Endodermal cell (in vitro differentiated cells): ENCODE measurements around the gene RHPN2. TPM values are rescaled to one million over a fixed set of nuclear protein-coding genes. Genes with fewer than 3 reads are reported as not detected.
"Not testable (repeated sequence)": the region's sequence is repeated elsewhere in the genome, so short reads cannot be mapped to it uniquely, and the experiment has no call there.

ENCODE experiments used
- DNase-seq: peaks from one replicate; pipeline ENCODE4 v3.0.0-alpha.2; 2017
- H3K27ac ChIP-seq: 2 replicates; pipeline ENCODE4 v1.5.1; 2013; ENCODE audit warnings: mild to moderate bottlenecking, low read depth, low read length, moderate library complexity
- H3K27me3 ChIP-seq: 2 replicates; pipeline ENCODE4 v1.6.1; 2013; ENCODE audit warnings: mild to moderate bottlenecking, low read length, moderate library complexity; ENCODE audit not compliant: insufficient read depth, control insufficient read depth, poor library complexity, severe bottlenecking
- H3K36me3 ChIP-seq: 2 replicates; pipeline ENCODE4 v1.7.0; 2013; ENCODE audit warnings: mild to moderate bottlenecking, low read length, moderate library complexity; ENCODE audit not compliant: control insufficient read depth, insufficient read depth
- H3K4me1 ChIP-seq: one replicate; pipeline ENCODE4 v1.7.0; 2013; ENCODE audit warnings: low read length; ENCODE audit not compliant: control insufficient read depth, insufficient read depth
- H3K4me3 ChIP-seq: 2 replicates; pipeline ENCODE4 v1.5.1; 2013; ENCODE audit warnings: mild to moderate bottlenecking, low read length, moderate library complexity
- H3K9ac ChIP-seq: 2 replicates; pipeline ENCODE4 v1.6.1; 2013; ENCODE audit warnings: mild to moderate bottlenecking, low read length, moderate library complexity; ENCODE audit not compliant: poor library complexity, severe bottlenecking; ENCODE audit errors: extremely low read depth
- H3K9me3 ChIP-seq: 2 replicates; pipeline ENCODE4 v1.6.1; 2013; ENCODE audit warnings: mild to moderate bottlenecking, low read length, moderate library complexity; ENCODE audit not compliant: control insufficient read depth
- H3K27ac Mint-ChIP-seq: 2 replicates; pipeline ENCODE4 v1.8.0; 2020; ENCODE audit warnings: mixed read lengths
- H3K27me3 Mint-ChIP-seq: 2 replicates; pipeline ENCODE4 v1.8.0; 2021; ENCODE audit warnings: mild to moderate bottlenecking, mixed read lengths; ENCODE audit not compliant: insufficient read depth
- H3K36me3 Mint-ChIP-seq: 2 replicates; pipeline ENCODE4 v1.8.0; 2020; ENCODE audit warnings: low read depth, mixed read lengths
- H3K4me1 Mint-ChIP-seq: 2 replicates; pipeline ENCODE4 v1.8.0; 2020; ENCODE audit warnings: mixed read lengths
- H3K4me3 Mint-ChIP-seq: 2 replicates; pipeline ENCODE4 v1.8.0; 2020; ENCODE audit warnings: mild to moderate bottlenecking, moderate library complexity, mixed read lengths
- H3K9me3 Mint-ChIP-seq: 2 replicates; pipeline ENCODE4 v1.8.0; 2020; ENCODE audit warnings: mild to moderate bottlenecking, mixed read lengths
- CTCF ChIP-seq: fragments of 200-600 bp; sonication (generic); conservative IDR thresholded peaks from 2 replicates; pipeline ENCODE4 v1.5.0; 2021; ENCODE audit warnings: antibody characterized with exemption, mild to moderate bottlenecking
- WGBS, 2 experiments: methylation state at CpG; one replicate each; pipeline versions ENCODE4 v1.1.5 to v1.1.7; 2013; ENCODE audit warnings: missing lambda C conversion rate in 2 of 2, mixed read lengths in 1 of 2; ENCODE audit not compliant: insufficient coverage in 1 of 2, insufficient read length in 1 of 2; 5-methylcytosine and 5-hydroxymethylcytosine counted together
- total RNA-seq, 2 donors: library from RNA; stranded (reverse); fragmentation: NEBNext Ultra II Directional in 1 of 2; extraction: Animal tissue kit (Norgen Biotek cat#: 25700) in 1 of 2; gene quantifications; 2 replicates in 1 of 2; 3 replicates in 1 of 2; pipeline ENCODE4 v1.2.1, GENCODE V29; 2021

The RHPN2 gene
- total RNA-seq, 2 donors from 2014 or later: 52.0 to 53.2 TPM

- 95% methylated on average over 1 of the region's 1 CpG; no CpG with 5 or more reads in 1 of the 2 experiments for WGBS, 2 experiments
- no peak for TF ChIP-seq CTCF
- Histone ChIP-seq H3K9ac (no peak overlapping the region), H3K36me3 (peaks cover 52% of the 10 kb centered on the region), H3K4me1 (no peaks in the 10 kb centered on the region), H3K27ac (no peak overlapping the region), H3K27me3 (no peaks in the 10 kb centered on the region), H3K9me3 (peaks cover 5% of the 10 kb centered on the region), H3K4me3 (no peak overlapping the region)
- Mint-ChIP-seq H3K36me3 (peaks cover 52% of the 10 kb centered on the region), H3K4me3 (no peak overlapping the region), H3K4me1 (peaks cover 13% of the 10 kb centered on the region), H3K9me3 (peaks cover 20% of the 10 kb centered on the region), H3K27ac (peak overlapping the region; percentile 69), H3K27me3 (no peaks in the 10 kb centered on the region)
- no peak for DNase-seq
These were observed 24.9 kb downstream of the RHPN2 start for GRCh38 chr19:33039815-33040214.

- WGBS, 2 experiments: 87 to 90% methylated on average over 7 to 10 of the region's 10 CpGs
- Histone ChIP-seq H3K27me3 (no peaks in the 10 kb centered on the region), H3K9ac (no peak overlapping the region), H3K9me3 (peaks cover 5% of the 10 kb centered on the region), H3K4me1 (no peaks in the 10 kb centered on the region), H3K27ac (no peak overlapping the region), H3K36me3 (peaks cover 52% of the 10 kb centered on the region), H3K4me3 (no peak overlapping the region)
- Mint-ChIP-seq H3K9me3 (peaks cover 20% of the 10 kb centered on the region), H3K4me1 (peaks cover 13% of the 10 kb centered on the region), H3K27me3 (no peaks in the 10 kb centered on the region), H3K4me3 (no peak overlapping the region), H3K27ac (peak overlapping the region; percentile 59), H3K36me3 (peaks cover 51% of the 10 kb centered on the region)
- TF ChIP-seq CTCF: no peak
- no peak for DNase-seq
These were observed 25.5 kb downstream of the RHPN2 start for GRCh38 chr19:33039108-33039599.

GRCh38 chr19:33037168-33038025 lies 27.3 kb downstream of the RHPN2 start:
- H3K9ac ChIP-seq, H3K4me1 ChIP-seq, DNase-seq, H3K4me3 Mint-ChIP-seq, H3K9me3 ChIP-seq, H3K4me3 ChIP-seq, H3K27me3 Mint-ChIP-seq, H3K27ac ChIP-seq, H3K27me3 ChIP-seq: not testable (repeated sequence)
- peaks cover 20% of the 10 kb centered on the region for H3K9me3 Mint-ChIP-seq
- H3K4me1 Mint-ChIP-seq: peaks cover 20% of the 10 kb centered on the region
- 88 to 96% methylated on average over 14 to 18 of the region's 18 CpGs for WGBS, 2 experiments
- peaks cover 40% of the 10 kb centered on the region for H3K36me3 Mint-ChIP-seq
- peak overlapping the region; percentile 14 for H3K27ac Mint-ChIP-seq
- peaks cover 40% of the 10 kb centered on the region for H3K36me3 ChIP-seq

GRCh38 chr19:33036370-33037167 lies 28.1 kb downstream of the RHPN2 start:
- 95 to 99% methylated on average over 23 to 44 of the region's 45 CpGs for WGBS, 2 experiments
- H3K4me1 Mint-ChIP-seq: peaks cover 23% of the 10 kb centered on the region
- not testable (repeated sequence) for DNase-seq, H3K27me3 Mint-ChIP-seq, H3K4me3 Mint-ChIP-seq, H3K4me1 ChIP-seq, H3K27me3 ChIP-seq, H3K4me3 ChIP-seq, H3K9ac ChIP-seq, H3K27ac ChIP-seq, H3K27ac Mint-ChIP-seq, H3K9me3 ChIP-seq
- peaks cover 38% of the 10 kb centered on the region for H3K36me3 Mint-ChIP-seq
- peaks cover 20% of the 10 kb centered on the region for H3K9me3 Mint-ChIP-seq
- peaks cover 32% of the 10 kb centered on the region for H3K36me3 ChIP-seq
